Measurements from ENCODE around the gene VDR.

The VDR gene

DNA sequence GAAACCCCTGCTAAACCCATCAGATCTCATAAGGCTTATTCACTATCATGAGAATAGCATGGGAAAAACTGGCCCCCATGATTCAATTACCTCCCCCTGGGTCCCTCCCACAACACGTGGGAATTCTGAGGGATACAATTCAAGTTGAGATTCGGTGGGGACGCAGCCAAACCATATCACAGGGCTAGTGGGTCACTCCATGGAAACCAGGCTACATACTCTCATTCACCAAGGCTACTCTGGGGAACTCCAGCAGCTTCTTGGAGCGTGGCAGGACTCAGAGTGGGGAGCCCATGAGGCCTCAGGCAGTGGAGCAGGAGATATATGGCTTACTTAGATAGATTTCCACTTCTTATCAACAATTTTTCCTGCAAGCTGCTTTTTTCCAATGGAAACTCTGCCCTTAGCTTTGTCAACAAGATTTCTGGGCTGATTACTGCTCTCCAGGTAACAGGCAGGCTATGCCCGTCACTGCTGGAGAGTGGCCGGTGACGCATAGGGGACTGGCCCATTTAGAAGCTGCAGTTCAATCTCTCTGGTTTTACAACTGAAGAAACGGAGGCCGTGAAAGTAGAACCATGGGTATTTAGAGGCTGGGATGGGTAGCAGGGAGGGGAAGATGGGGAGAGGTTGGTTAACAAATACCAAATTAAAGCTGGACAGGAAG lies 16.5 kb downstream of the VDR start:
- Mint-ChIP-seq H3K9me3 (no peaks in the 10 kb centered on the region), H3K36me3 (ENCODE audit: low read depth) (no peaks in the 10 kb centered on the region), H3K27ac (peak overlapping the region in 1 of 3 experiments; percentile 13), H3K4me1 (peaks cover 10% of the 10 kb centered on the region), H3K27me3 (ENCODE audit: low read depth) (peaks cover 8% of the 10 kb centered on the region), H3K4me3 (no peak overlapping the region)
- TF ChIP-seq CTCF (IDR thresholded peaks at IDR 0.05; ENCODE audit: unreplicated experiment in 3 of 3), result no peak

- Mint-ChIP-seq H3K27ac (no peak overlapping the region), H3K4me1 (peaks cover 16% of the 10 kb centered on the region), H3K4me3 (no peak overlapping the region), H3K36me3 (ENCODE audit: low read depth) (no peaks in the 10 kb centered on the region), H3K9me3 (no peaks in the 10 kb centered on the region), H3K27me3 (ENCODE audit: low read depth) (peaks cover 5% of the 10 kb centered on the region)
- TF ChIP-seq CTCF (IDR thresholded peaks at IDR 0.05; ENCODE audit: unreplicated experiment in 3 of 3), result no peak
These were observed 17.3 kb downstream of the VDR start for GRCh38 chr12:47887529-47887928.

DNA sequence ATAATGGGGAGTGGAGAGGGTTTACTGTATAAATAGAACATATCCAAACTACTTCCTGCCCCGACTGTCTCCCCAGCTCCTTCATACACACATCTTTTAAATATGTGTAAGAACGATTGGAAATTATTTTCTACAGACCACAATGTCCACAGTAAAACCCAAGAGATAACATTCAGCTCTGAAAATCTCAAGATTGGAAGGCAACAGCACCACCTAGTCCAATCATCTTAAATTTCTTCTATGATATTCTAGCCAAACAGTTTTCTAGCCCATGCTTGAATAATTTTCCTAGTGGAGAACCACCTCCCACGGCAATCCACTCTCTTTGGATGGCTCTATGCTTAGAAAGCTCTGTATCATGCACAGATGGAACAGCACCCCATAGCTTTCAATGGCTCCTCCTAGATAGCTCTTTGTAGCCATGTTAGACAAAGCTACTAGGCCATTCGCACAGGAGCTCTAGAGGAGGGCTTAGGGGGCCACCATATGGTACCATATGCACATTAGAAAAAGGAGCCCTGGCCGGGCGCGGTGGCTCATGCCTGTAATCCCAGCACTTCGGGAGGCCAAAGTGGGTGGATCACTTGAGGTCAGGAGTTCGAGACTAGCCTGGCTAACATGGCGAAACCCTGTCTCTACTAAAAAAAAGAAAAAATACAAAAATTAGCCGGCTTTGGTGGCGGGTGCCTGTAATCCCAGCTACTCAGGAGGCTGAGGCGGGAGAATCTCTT lies 18.1 kb downstream of the VDR start:
- Mint-ChIP-seq H3K4me1 (peaks cover 23% of the 10 kb centered on the region), H3K27ac (no peak overlapping the region), H3K4me3 (no peak overlapping the region), H3K27me3 (ENCODE audit: low read depth) (peaks cover 8% of the 10 kb centered on the region), H3K36me3 (ENCODE audit: low read depth) (no peaks in the 10 kb centered on the region), H3K9me3 (no peaks in the 10 kb centered on the region)
- no peak for TF ChIP-seq CTCF (IDR thresholded peaks at IDR 0.05; ENCODE audit: unreplicated experiment in 3 of 3)

- peaks cover 8% of the 10 kb centered on the region for H3K27me3 Mint-ChIP-seq (ENCODE audit: low read depth)
- peaks cover 29% of the 10 kb centered on the region for H3K4me1 Mint-ChIP-seq
- no peaks in the 10 kb centered on the region for H3K9me3 Mint-ChIP-seq
- H3K36me3 Mint-ChIP-seq (ENCODE audit: low read depth), result no peaks in the 10 kb centered on the region
- no peak overlapping the region for H3K4me3 Mint-ChIP-seq
- H3K27ac Mint-ChIP-seq, result no peak overlapping the region
- TF ChIP-seq CTCF (IDR thresholded peaks at IDR 0.05; ENCODE audit: unreplicated experiment in 3 of 3), result no peak
These were observed 19.2 kb downstream of the VDR start for GRCh38 chr12:47885566-47885965.

GRCh38 chr12:47885012-47885501 lies 19.7 kb downstream of the VDR start:
- Mint-ChIP-seq H3K9me3 (no peaks in the 10 kb centered on the region), H3K4me1 (peaks cover 29% of the 10 kb centered on the region), H3K27ac (no peak overlapping the region), H3K4me3 (no peak overlapping the region), H3K36me3 (ENCODE audit: low read depth) (no peaks in the 10 kb centered on the region), H3K27me3 (ENCODE audit: low read depth) (peaks cover 8% of the 10 kb centered on the region)
- no peak for TF ChIP-seq CTCF (IDR thresholded peaks at IDR 0.05; ENCODE audit: unreplicated experiment in 3 of 3)
